ENCODE measurements around the gene BHLHE40. TPM values are rescaled to one million over a fixed set of nuclear protein-coding genes. Genes with fewer than 3 reads are reported as not detected.

BHLHE40 gene
- total and polyA plus RNA-seq, 2 of the 13 experiments (the other 11 are each of a cell fraction or from before 2014, with no cell fraction given), result 1.8 to 51.0 TPM

DNA sequence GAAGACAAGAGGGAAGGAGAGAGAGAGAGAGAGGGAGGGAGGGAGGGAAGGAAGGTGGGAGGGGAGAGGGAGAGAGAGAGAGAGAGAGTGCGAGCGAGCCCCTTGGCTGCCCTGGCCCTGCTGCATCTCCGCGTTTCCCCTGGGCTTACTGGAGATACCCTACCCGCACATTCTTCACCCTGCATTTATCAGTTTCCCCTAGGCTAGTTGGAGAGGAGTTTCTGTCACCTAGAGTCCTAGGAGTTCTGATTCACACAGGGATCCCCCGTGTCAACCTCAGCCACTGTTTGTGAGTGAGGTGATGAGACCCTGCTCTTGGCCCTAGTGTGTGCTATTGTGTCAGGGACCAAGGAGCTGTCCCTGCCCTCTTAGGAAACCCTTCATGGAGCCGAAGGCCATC lies 18.7 kb downstream of the BHLHE40 start (continued):
- TF ChIP-seq ZBTB40 (IDR thresholded peaks at IDR 0.05) (no peak), ZBTB40 (CRISPR knock-in tag; IDR thresholded peaks at IDR 0.05) (no peak), ZNF7 (CRISPR knock-in tag; IDR thresholded peaks at IDR 0.05) (no peak), NKX3-1 (CRISPR knock-in tag; IDR thresholded peaks at IDR 0.05) (no peak), SSRP1 (CRISPR knock-in tag; IDR thresholded peaks at IDR 0.05) (no peak), ZNF234 (CRISPR knock-in tag; conservative IDR thresholded peaks at IDR 0.05) (no peak), ZMYM4 (CRISPR knock-in tag; IDR thresholded peaks at IDR 0.05) (no peak), TBP (CRISPR knock-in tag; IDR thresholded peaks at IDR 0.05) (no peak)
- TF ChIP-seq, protein P1, sequence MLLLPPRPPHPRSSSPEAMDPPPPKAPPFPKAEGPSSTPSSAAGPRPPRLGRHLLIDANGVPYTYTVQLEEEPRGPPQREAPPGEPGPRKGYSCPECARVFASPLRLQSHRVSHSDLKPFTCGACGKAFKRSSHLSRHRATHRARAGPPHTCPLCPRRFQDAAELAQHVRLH (CRISPR knock-in tag; IDR thresholded peaks at IDR 0.05; ENCODE audit: borderline replicate concordance, low read depth), result no peak
- TF ChIP-seq, protein P2, sequence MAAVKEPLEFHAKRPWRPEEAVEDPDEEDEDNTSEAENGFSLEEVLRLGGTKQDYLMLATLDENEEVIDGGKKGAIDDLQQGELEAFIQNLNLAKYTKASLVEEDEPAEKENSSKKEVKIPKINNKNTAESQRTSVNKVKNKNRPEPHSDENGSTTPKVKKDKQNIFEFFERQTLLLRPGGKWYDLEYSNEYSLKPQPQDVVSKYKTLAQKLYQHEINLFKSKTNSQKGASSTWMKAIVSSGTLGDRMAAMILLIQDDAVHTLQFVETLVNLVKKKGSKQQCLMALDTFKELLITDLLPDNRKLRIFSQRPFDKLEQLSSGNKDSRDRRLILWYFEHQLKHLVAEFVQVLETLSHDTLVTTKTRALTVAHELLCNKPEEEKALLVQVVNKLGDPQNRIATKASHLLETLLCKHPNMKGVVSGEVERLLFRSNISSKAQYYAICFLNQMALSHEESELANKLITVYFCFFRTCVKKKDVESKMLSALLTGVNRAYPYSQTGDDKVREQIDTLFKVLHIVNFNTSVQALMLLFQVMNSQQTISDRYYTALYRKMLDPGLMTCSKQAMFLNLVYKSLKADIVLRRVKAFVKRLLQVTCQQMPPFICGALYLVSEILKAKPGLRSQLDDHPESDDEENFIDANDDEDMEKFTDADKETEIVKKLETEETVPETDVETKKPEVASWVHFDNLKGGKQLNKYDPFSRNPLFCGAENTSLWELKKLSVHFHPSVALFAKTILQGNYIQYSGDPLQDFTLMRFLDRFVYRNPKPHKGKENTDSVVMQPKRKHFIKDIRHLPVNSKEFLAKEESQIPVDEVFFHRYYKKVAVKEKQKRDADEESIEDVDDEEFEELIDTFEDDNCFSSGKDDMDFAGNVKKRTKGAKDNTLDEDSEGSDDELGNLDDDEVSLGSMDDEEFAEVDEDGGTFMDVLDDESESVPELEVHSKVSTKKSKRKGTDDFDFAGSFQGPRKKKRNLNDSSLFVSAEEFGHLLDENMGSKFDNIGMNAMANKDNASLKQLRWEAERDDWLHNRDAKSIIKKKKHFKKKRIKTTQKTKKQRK (IDR thresholded peaks at IDR 0.05; ENCODE audit: low read length), result no peak
